SJSA1 (cell line): ENCODE data around the gene TYW1B. TPM values are rescaled to one million over a fixed set of nuclear protein-coding genes. Genes with fewer than 3 reads are reported as not detected.
"Not testable (repeated sequence)": the region's sequence is repeated elsewhere in the genome, so short reads cannot be mapped to it uniquely, and the experiment has no call there.

Experiments
- DNase-seq, 2 experiments: peaks; one replicate each; pipeline ENCODE4 v3.0.0-alpha.2; 2015 to 2020; ENCODE audit warnings: low spot score in 2 of 2, low read depth in 1 of 2
- H3K27ac ChIP-seq: fragments of 250-450 bp; sonication (Bioruptor Pico); 2 replicates; pipeline ENCODE4 v1.5.1; 2020; ENCODE audit warnings: mild to moderate bottlenecking, moderate library complexity
- H3K27me3 ChIP-seq: fragments of 250-450 bp; sonication (Bioruptor Pico); replicated peaks from 2 replicates; pipeline ENCODE4 v1.5.1; 2020; ENCODE audit warnings: mild to moderate bottlenecking, moderate library complexity
- H3K36me3 ChIP-seq: fragments of 250-450 bp; sonication (Bioruptor Pico); 2 replicates; pipeline ENCODE4 v1.5.1; 2020; ENCODE audit warnings: mild to moderate bottlenecking
- H3K4me1 ChIP-seq: fragments of 250-450 bp; sonication (Bioruptor Pico); replicated peaks from 2 replicates; pipeline ENCODE4 v1.6.1; 2021; ENCODE audit warnings: mild to moderate bottlenecking
- H3K4me3 ChIP-seq: fragments of 250-450 bp; sonication (Bioruptor Pico); 2 replicates; pipeline ENCODE4 v1.5.1; 2020; ENCODE audit warnings: mild to moderate bottlenecking
- H3K9me3 ChIP-seq: fragments of 250-450 bp; sonication (Bioruptor Pico); replicated peaks from 2 replicates; pipeline ENCODE4 v1.5.1; 2020; ENCODE audit warnings: mild to moderate bottlenecking
- total RNA-seq: library from RNA; depleted of rRNA; stranded (reverse); fragments of >200 nt; shearing (Covaris generic); gene quantifications from 2 replicates; pipeline ENCODE4 v1.2.3, GENCODE V29; 2014

The TYW1B gene
- total RNA-seq, 1 experiment from 2014 or later, result 4.5 TPM

- Histone ChIP-seq H3K27me3 (no peaks in the 10 kb centered on the region), H3K36me3 (no peaks in the 10 kb centered on the region), H3K4me3 (no peak overlapping the region), H3K9me3 (no peaks in the 10 kb centered on the region), H3K27ac (no peak overlapping the region), H3K4me1 (no peaks in the 10 kb centered on the region)
- DNase-seq, result no peak
Measured at GRCh38 chr7:72793791-72794190, 34.2 kb downstream of the TYW1B start.

DNA sequence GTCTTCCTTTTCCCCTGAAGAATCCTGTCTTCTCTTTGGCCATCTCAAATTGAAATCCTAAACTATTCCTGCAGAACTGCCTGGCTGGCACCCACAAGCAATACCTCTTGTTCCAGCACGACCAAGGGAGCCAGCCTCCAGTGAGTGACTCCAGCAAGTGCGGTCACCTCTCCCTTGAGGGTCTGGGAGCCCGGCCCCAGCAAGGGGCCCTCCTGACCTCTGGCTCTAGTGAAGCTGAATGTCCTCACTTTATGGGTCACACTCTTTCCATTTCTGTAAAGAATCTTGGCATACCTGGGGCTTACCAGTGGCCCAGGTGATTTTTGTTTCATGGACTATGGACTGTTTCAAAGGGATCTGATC lies 37.3 kb downstream of the TYW1B start:
- H3K4me1 ChIP-seq, H3K27ac ChIP-seq, H3K27me3 ChIP-seq: not testable (repeated sequence)

GRCh38 chr7:72790048-72790697 lies 37.8 kb downstream of the TYW1B start:
- H3K27ac ChIP-seq, DNase-seq, H3K36me3 ChIP-seq, H3K27me3 ChIP-seq, H3K4me3 ChIP-seq, H3K4me1 ChIP-seq, H3K9me3 ChIP-seq: not testable (repeated sequence)

More for the DNA sequence above, 37.3 kb downstream of the TYW1B start:
- DNase-seq, H3K4me3 ChIP-seq, H3K36me3 ChIP-seq, H3K9me3 ChIP-seq: not testable (repeated sequence)

- no peak for DNase-seq
- Histone ChIP-seq H3K4me1 (peaks cover 7% of the 10 kb centered on the region), H3K27ac (no peak overlapping the region), H3K9me3 (no peaks in the 10 kb centered on the region), H3K4me3 (no peak overlapping the region), H3K36me3 (no peaks in the 10 kb centered on the region), H3K27me3 (no peaks in the 10 kb centered on the region)
Measured at GRCh38 chr7:72785166-72785955, 42.6 kb downstream of the TYW1B start.

DNA sequence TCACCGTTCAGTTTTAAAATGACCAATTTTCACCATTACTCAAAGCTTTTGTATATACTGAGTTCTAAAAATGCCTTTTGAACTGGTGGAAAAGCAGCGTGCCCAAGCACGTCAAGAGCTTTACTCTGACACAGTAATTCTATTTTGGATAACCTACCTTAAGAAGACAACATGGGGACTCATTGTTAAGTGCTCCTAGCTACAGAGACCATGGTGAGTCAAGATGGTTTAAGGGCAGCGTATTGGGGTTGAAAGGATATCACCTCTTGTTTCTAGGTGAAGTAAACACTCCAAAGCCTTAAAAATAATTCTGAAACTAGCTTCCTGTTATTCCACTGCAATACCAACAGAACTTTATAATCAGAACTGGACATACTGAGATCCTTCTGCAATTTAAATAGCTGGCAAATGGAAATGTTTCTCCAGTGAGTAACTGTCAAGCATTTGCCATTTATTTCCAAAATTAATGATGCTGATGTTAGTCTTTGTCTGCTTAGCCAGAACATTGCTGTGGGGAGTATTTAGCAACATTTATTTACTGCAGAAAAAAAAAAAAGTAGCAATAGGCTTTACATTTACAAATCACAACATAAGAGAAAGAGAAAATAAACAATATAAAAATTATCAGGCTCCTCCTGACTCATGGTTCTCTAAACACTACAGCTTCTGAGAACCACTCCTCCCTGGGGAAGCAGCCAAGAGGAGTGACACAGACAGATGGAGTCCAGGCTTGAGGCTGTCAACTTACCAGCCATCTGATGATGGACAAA lies 44.2 kb downstream of the TYW1B start:
- H3K27me3 ChIP-seq, H3K9me3 ChIP-seq, H3K4me1 ChIP-seq, H3K36me3 ChIP-seq, H3K4me3 ChIP-seq: not testable (repeated sequence)
- H3K27ac ChIP-seq, result peak overlapping the region; percentile 44; the same call in 1 of the 2 replicates
- peak; percentile 69 to 72 for DNase-seq

- H3K36me3 ChIP-seq, result no peaks in the 10 kb centered on the region
- no peak overlapping the region for H3K27ac ChIP-seq
- H3K4me1 ChIP-seq, result peaks cover 7% of the 10 kb centered on the region
- DNase-seq, result no peak
- H3K4me3 ChIP-seq, result no peak overlapping the region
- no peaks in the 10 kb centered on the region for H3K9me3 ChIP-seq
- no peaks in the 10 kb centered on the region for H3K27me3 ChIP-seq
Measured at GRCh38 chr7:72781631-72782030, 46.4 kb downstream of the TYW1B start.

DNA sequence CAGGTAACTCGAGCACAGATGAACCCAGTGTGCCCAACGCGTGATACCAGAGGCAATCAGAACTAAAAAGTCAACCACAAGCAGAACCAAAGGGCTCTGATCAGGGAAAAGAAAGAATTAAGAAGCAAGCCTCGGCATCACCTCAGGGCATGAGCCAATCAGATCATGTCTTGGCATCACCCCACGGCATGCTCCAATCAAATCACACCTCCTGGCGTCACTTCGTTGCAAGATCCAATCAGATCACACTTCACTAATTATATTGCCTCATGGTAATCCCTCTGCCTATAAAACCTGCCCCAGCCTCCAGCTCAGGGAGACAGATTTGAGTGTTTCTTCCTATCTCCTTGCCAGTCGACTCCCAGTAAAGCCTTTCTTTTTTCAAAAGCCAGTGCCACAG lies 46.8 kb downstream of the TYW1B start:
- Histone ChIP-seq H3K27me3 (no peaks in the 10 kb centered on the region), H3K4me1 (peaks cover 7% of the 10 kb centered on the region), H3K9me3 (no peaks in the 10 kb centered on the region), H3K36me3 (no peaks in the 10 kb centered on the region), H3K27ac (no peak overlapping the region), H3K4me3 (no peak overlapping the region)
- DNase-seq, result no peak

DNA sequence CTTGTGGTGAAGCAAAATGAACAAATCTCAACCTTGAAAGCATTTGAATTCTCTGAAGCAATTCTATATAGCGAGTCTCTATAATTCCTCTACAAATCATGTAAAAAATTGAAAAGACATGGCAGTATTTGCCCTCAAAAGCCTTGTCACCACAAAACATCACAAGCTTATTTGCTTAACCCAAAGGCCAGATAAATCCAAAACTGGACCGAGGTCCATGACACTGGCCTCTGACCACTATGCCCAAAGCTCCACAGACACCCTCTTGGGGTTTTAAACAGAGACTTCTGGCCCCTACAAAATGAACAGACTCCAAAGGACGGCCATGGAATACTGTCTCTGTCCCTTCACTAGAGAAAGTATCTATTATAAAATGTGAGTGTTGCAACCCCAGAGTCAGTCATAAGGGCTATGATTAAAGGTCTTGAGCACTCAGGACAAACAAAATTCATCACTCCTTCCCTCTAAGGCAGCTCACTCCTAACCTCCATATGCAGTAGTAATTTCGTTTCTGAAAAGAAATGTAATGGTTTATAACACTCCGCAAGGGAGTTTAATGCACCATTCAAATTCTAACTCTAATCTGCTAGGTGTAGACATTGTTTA lies 47.6 kb downstream of the TYW1B start:
- H3K27me3 ChIP-seq, H3K36me3 ChIP-seq, H3K4me1 ChIP-seq, DNase-seq, H3K9me3 ChIP-seq, H3K27ac ChIP-seq, H3K4me3 ChIP-seq: not testable (repeated sequence)

DNA sequence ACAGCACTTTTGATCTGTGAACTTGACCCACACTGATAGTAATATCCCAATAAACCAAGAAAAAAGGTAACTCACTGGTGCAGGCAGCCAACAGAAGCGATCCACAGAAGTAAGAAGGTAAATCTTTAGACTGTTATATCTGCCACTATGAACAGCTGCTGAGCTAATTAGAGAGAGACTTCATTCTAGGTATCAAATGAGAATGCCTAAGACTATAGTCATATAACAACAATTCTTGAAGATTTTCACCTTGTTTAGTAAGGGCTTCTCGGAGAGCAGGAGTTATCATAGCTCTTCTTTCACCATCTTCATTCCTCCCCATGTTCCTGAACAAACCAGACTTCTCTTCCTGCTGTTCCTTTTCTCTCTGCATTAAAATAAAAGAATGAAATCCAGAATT lies 50.8 kb downstream of the TYW1B start:
- not testable (repeated sequence) for H3K4me3 ChIP-seq, H3K27me3 ChIP-seq, H3K27ac ChIP-seq, DNase-seq, H3K36me3 ChIP-seq, H3K4me1 ChIP-seq, H3K9me3 ChIP-seq

DNA sequence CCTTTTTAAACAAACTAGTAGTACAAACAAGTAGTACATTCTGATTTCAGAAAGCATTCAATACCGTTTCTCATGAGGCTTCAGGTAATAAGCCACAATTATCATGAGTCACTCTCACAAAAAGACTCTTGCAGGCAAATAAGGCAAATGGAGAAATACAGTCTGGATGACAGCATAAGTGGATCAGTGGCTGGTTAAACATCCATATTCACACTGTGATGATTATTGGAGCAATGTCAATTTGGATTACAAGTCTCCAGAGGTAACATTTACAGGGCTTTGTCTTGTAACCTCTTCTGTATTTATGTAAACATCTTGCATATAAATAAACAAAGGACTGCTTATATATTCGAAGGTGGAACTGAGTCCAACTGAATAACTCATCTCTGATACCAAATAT lies 55.4 kb downstream of the TYW1B start:
- H3K4me3 ChIP-seq, H3K27ac ChIP-seq, H3K36me3 ChIP-seq, H3K4me1 ChIP-seq, DNase-seq, H3K27me3 ChIP-seq, H3K9me3 ChIP-seq: not testable (repeated sequence)

- not testable (repeated sequence) for H3K4me1 ChIP-seq, H3K4me3 ChIP-seq, H3K9me3 ChIP-seq, H3K27ac ChIP-seq, DNase-seq, H3K36me3 ChIP-seq, H3K27me3 ChIP-seq
Measured at GRCh38 chr7:72766994-72767393, 61.0 kb downstream of the TYW1B start.

GRCh38 chr7:72760602-72761001 lies 67.4 kb downstream of the TYW1B start:
- Histone ChIP-seq H3K4me1 (no peaks in the 10 kb centered on the region), H3K4me3 (no peak overlapping the region), H3K36me3 (no peaks in the 10 kb centered on the region), H3K9me3 (no peaks in the 10 kb centered on the region), H3K27me3 (no peaks in the 10 kb centered on the region), H3K27ac (no peak overlapping the region)
- DNase-seq, result no peak

- H3K4me1 ChIP-seq, result no peaks in the 10 kb centered on the region
- H3K27me3 ChIP-seq, result no peaks in the 10 kb centered on the region
- no peak for DNase-seq
- H3K27ac ChIP-seq, result no peak overlapping the region
- H3K4me3 ChIP-seq, result no peak overlapping the region
- H3K36me3 ChIP-seq, result no peaks in the 10 kb centered on the region
- H3K9me3 ChIP-seq, result no peaks in the 10 kb centered on the region
Measured at GRCh38 chr7:72754312-72754711, 73.7 kb downstream of the TYW1B start.

GRCh38 chr7:72753781-72754180 lies 74.2 kb downstream of the TYW1B start:
- Histone ChIP-seq H3K4me1 (no peaks in the 10 kb centered on the region), H3K27ac (no peak overlapping the region), H3K36me3 (no peaks in the 10 kb centered on the region), H3K4me3 (no peak overlapping the region), H3K9me3 (no peaks in the 10 kb centered on the region), H3K27me3 (no peaks in the 10 kb centered on the region)
- DNase-seq, result no peak
